K562 (cell line): Measurements from ENCODE around the gene C4orf50. TPM values are rescaled to one million over a fixed set of nuclear protein-coding genes. Genes with fewer than 3 reads are reported as not detected.

ENCODE experiments used
- GTF2E2 ChIP-seq: fragments of 200-800 bp; sonication (Bioruptor generic); IDR thresholded peaks from 2 replicates; pipeline ENCODE4 v1.6.1; 2016; ENCODE audit warnings: missing genetic modification characterization, missing compliant biosample characterization
- OTX1 ChIP-seq: fragments of 450-650 bp; formaldehyde crosslinking; IDR thresholded peaks from 2 replicates; pipeline ENCODE4 v1.4.0; 2022; ENCODE audit warnings: mild to moderate bottlenecking
- PRDM10 ChIP-seq: fragments of 450-650 bp; IDR thresholded peaks from 2 replicates; pipeline ENCODE4 v1.6.1; 2018; ENCODE audit not compliant: partially characterized antibody
- TSHZ1 ChIP-seq: fragments of 250-450 bp; sonication (Bioruptor Pico); IDR thresholded peaks from 2 replicates; pipeline ENCODE4 v1.4.0; 2020; ENCODE audit warnings: mild to moderate bottlenecking, moderate library complexity
- polyA plus RNA-seq, 8 experiments: library from polyadenylated mRNA; depleted of rRNA in 4 of 8; stranded (reverse) in 5 of 8; unstranded in 3 of 8; fragments of >200 nt; fragmentation: Nextera tagmentation in 2 of 8; fragmentation: Illumina TruSeq in 1 of 8; extraction: Ambion mirVana in 2 of 8; extraction: Trizol in 1 of 8; gene quantifications; 2 replicates each; pipeline versions ENCODE4 v1.2.1 to v1.2.3, GENCODE V29; 2011 to 2014; ENCODE audit warnings: inconsistent platforms in 1 of 8, missing spikeins in 1 of 8
- total RNA-seq, 7 experiments: library from RNA; depleted of rRNA in 6 of 7; stranded (reverse); fragments of >200 nt in 6 of 7; fragmentation: Illumina TruSeq in 2 of 7; extraction: Trizol in 2 of 7; gene quantifications; 2 replicates each; pipeline versions ENCODE4 v1.2.1 to v1.2.3, GENCODE V29; 2011 to 2021; ENCODE audit warnings: low replicate concordance in 1 of 7

Gene C4orf50
- total and polyA plus RNA-seq, 9 of the 15 experiments (the other 6 are each of a cell fraction or from before 2014, with no cell fraction given) = not detected

GRCh38 chr4:5969336-5969735 lies 48.9 kb downstream of the C4orf50 start (continued):
- TF ChIP-seq PRDM10 (no peak), TSHZ1 (CRISPR knock-in tag) (no peak), GTF2E2 (tag) (no peak), OTX1 (CRISPR knock-in tag) (no peak)
